Stimulated activated CD8-positive, alpha-beta memory T cell treated with anti-CD3 and anti-CD28 coated beads, Interleukin-15, amount 100 ng/mL, for 48 hours (primary cell): ENCODE data around the gene CYP4X1.
"Not testable (repeated sequence)": the region's sequence is repeated elsewhere in the genome, so short reads cannot be mapped to it uniquely, and the experiment has no call there.

Source experiments
- DNase-seq, 2 donors: peaks; one replicate each; pipeline ENCODE4 v3.0.0-alpha.2; 2020; ENCODE audit warnings: low read depth in 2 of 2

CYP4X1 gene, protein sequence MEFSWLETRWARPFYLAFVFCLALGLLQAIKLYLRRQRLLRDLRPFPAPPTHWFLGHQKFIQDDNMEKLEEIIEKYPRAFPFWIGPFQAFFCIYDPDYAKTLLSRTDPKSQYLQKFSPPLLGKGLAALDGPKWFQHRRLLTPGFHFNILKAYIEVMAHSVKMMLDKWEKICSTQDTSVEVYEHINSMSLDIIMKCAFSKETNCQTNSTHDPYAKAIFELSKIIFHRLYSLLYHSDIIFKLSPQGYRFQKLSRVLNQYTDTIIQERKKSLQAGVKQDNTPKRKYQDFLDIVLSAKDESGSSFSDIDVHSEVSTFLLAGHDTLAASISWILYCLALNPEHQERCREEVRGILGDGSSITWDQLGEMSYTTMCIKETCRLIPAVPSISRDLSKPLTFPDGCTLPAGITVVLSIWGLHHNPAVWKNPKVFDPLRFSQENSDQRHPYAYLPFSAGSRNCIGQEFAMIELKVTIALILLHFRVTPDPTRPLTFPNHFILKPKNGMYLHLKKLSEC

DNA sequence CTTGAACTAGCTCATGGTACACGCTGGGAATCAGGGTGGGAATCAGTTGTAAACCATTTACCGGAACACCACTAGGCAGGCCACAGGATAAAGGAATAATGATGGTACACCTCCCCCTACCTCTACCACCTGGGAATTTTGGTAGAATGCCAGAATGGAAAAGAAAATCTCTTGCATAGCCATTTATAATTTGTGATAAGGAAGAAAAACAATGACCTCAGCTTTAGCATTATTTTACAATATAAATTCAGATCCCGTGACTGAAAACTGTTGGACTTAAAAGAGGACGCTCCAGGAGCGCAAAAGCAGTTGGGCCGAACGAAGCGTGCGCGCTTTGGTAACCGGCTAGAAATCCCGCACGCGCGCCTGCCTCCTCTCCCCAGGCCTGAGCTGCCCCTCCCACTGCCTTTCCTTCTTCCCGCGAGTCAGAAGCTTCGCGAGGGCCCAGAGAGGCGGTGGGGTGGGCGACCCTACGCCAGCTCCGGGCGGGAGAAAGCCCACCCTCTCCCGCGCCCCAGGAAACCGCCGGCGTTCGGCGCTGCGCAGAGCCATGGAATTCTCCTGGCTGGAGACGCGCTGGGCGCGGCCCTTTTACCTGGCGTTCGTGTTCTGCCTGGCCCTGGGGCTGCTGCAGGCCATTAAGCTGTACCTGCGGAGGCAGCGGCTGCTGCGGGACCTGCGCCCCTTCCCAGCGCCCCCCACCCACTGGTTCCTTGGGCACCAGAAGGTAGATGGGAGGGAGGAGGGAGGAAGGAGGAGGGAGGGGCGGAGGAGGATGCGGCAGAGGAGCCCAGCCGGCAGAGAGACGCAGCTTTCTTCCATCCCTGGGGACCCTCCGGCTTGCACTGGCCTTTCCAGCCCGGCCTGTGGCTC is at the start of gene CYP4X1:
Gene CYP4X1 (plus strand): TSS at position 402 of the 873 bp plus-strand sequence. CDS start 149 bp downstream, at position 551.
- no peak for DNase-seq

- no peak for DNase-seq
Measured at GRCh38 chr1:46983166-46983829, 40.2 kb upstream of the CYP4X1 start.

DNA sequence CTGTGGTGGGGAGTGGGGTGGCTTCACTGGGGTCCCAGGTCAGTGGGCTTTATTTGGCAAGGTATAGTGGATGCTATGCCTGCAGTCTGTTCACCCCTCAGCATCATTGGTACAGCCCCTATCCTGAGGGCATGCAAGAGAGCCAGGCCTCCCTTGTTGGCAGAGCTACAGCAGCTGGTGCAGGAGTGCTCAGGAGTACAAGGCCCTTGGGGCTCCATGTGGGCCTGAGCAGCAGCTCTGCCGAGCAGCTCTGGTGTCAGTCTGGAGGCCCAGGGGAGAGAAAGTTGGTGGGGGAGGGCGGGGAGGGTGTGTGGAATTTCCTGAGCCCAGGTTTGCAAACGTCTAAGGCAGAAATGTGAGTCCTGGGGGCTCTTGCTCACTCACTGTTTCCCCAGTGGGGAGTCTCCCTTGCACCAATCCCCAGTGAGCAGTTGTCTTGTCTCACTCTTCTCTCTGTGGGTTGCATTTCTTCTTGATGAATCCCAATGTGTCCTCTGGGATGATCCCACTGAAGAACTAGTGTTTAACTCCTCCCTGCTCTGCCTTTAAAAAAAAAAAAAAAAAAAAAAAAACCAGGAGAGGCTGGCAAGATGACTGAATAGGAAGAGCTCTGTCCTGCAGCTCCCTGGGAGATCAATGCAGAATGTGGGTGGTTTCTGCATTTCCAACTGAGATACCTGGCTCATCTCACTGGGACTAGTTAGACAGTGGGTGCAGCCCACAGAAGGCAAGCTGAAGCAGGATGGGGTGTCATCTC is 39.5 kb upstream of the CYP4X1 start:
- DNase-seq, result no peak

DNA sequence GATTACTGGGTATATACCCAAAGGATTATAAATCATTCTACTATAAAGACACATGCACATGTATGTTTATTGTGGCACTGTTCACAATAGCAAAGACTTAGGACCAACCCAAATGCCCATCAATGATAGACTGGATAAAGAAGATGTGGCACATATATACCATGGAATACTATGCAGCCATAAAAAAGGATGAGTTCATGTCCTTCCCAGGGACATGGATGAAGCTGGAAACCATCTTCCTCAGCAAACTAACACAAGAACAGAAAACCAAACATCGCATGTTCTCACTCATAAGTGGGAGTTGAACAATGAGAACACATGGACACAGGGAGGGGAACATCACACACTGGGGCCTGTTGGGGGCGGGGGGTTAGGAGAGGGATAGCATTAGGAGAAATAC is 32.9 kb upstream of the CYP4X1 start:
- not testable (repeated sequence) for DNase-seq

GRCh38 chr1:46991083-46991923 is 32.2 kb upstream of the CYP4X1 start:
- no peak for DNase-seq

- no peak for DNase-seq
Measured at GRCh38 chr1:46996659-46997281, 26.7 kb upstream of the CYP4X1 start.

DNA sequence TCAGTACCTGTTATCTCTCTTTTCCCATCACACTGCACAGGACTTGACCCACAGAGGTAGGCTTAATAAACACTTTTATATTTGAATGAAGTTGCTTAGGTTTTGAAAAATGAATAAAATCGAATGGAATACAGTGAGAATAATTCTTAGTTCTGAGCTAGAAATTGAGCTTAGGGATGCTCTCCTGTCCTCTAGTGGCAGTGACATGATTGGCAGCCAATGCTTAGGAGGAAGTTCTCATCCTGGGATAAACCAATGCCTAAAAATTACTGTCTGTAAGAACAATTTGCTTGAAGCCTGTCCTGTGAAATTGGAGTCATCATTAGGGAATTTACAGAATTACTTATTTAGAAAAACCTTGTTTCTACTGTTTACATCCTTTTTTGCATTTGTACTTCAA is 21.3 kb upstream of the CYP4X1 start:
- no peak for DNase-seq

DNA sequence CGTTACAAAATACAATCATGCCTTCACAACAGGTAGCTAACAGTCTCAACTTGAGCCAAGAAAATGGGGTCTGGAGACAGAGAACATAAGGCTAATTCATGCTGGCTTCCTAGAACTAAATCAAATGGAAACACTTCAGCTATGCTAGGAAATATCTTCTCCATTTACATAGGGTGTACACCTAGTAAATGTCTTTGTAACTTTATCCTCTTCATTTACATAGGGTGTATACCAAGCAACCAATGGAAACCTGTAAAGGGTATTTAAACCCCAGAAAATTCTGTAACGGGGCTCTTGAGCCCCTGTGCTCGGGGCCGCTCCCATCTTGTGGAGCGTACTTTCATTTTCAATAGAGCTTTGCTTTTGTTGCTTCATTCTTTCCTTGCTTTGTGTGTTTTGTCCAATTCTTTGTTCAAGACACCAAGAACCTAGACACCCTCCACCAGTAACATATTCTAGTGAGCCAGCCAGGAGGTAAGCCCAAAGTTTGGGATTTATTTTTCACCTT is 19.5 kb upstream of the CYP4X1 start:
- DNase-seq, result no peak

- not testable (repeated sequence) for DNase-seq
Measured at GRCh38 chr1:47006437-47006836, 17.0 kb upstream of the CYP4X1 start.

DNA sequence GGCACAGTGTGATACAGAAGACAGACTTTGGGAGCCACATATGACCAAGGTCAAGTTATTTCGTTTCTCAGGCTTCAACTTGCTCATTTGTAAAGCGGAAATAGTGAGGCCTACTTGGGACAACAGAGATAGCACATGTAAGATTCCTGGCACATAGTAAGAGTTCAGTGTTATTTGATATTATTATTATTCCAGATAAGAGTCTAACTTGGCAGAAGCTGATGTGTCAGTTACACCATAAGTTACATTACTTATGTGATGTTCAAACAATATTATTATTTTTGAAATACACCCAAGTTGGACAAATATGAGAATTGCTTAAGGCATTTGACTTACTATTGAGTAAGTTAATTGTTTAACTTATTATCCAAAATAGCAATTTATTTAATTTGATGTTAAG is 10.2 kb upstream of the CYP4X1 start:
- DNase-seq, result no peak

- DNase-seq, result no peak
Measured at GRCh38 chr1:47021070-47021469, 2.4 kb upstream of the CYP4X1 start.

DNA sequence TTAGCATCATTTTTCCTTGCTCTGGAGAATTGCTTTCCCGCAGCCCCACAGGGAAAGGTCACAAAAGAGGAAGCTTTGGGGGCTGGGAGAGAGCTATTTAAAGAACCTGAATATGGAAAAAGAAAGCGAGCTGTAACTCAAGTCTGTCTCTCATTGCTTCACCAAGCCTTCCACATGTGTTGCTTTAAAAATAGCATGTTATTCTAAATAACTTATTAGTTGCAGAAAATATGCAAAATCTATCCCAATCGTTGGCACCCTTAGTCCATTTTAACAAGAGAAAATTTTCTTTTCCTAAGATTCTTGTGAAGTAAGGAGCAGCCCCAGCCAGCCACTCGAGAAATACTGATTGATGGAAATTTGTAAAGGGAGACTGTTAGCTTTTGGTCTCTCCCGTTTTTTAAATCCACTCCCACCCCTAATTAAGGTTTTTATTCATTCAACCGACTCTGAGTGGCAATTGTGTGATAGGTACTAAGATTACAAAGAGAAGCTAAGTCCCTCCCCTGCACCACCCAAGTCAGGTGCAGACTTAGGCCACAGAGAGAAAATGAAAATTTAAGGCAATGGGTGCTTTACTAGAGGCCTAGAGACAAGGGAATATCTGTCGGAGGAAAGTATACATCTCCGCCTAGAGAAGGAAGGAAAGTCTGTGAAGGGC is 802 bp downstream of the CYP4X1 start:
- DNase-seq, result no peak

DNA sequence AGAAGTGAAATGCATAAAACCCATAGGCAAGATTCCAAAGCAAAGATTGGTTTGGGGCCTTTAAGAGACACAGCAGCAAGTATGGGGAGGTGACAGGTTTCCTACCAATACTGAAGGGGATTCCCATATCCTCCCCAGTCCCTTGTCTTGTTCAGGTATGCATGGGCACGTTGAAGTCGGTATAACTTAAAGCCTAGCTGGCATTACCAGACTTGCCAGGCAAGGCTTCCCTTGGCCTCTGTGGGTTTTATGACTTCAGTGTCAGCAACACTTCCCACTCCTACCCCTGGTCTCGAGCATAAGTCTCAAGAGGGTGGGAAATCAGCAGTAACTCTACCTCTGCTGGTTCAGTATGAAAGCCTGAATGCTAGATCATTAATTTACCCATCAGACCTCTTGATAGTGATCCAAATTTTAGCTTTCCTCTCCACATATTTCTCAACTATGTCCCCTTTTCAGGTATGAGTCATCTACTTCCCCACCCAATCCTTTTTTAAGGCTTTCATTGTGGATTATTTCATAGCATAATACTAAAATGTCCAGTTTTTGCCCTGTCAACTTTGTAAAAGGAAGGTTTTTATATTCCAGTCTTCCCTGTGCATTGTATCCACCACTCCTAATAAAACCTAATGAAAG is 6.8 kb downstream of the CYP4X1 start:
- no peak for DNase-seq

GRCh38 chr1:47031059-47031458 is 7.6 kb downstream of the CYP4X1 start:
- DNase-seq, result no peak

DNA sequence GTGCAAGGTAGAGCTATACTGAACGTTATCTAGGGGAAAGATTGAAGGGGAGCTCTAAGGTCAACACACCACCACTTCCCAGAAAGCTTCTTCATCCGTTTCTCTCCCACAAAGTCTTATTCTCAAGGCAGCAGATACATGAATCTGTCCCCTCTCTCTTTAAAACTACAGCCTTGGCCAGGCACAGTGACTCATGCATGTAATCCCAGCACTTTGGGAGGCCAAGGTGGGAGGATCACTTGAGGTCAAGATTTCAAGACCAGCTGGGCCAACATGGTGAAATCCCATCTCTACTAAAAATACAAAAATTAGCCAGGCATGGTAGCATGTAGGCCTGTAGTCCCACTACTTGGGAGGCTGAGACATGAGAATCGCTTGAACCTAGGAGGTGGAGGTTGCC is 8.1 kb downstream of the CYP4X1 start:
- DNase-seq, result no peak

DNA sequence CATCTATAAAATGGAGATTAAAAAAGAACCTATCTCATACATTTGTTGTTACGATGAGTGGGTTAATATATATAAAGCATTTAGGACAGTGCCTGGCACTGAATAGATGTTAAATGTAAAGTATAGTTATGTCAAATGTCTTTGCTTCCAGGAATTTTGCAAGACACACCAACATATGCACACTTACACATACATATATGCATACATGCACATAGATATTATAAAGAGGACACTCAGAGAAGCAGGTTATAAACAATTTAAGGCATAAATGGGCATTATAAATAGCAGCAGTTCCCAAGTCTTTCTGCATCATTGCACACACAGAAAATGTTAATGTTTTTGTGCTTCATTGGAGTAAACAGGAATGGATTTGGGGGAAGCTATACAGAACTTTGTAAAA is 13.3 kb downstream of the CYP4X1 start:
- no peak for DNase-seq

DNA sequence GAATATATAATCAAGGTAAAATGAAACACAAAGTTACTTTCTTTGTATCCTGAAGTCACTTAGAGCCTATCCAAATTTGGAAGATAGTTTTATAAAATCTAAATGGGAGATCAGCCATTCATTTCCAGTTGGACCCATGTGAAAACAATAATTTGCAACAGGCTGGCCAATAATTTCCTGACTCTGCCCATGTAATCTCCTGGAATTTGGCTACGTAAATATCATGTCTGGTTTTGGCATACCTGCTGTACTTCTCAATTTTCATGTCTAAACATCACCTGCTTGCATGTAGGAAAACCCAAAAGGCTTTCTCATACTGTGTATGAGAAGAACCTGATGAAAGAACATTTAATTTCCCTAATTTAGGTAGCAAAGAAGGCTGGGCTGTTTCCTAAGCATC is 35.9 kb downstream of the CYP4X1 start:
- DNase-seq, result no peak

DNA sequence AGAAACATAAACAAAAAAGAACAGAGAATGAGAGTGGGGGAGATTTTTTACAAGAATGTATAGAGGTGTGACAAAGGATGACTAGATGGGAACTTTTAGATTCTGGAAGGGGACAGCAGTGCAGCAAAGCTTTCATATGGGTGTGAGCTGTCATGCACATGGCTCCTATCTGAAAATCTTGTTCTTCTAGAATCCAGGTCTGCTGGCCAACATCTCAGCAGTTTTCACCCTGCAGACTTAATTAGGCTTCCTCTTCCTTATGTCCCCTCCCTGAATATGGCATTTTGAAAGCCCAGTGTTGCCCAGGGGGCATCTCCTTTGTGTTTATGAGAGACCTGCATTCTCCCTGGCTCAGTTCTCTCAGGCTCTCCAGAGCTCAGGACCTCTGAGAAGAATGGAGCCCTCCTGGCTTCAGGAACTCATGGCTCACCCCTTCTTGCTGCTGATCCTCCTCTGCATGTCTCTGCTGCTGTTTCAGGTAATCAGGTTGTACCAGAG is 43.7 kb downstream of the CYP4X1 start, which contains the start of gene CYP4Z1:
Gene CYP4Z1 (plus strand): TSS at position 135 of the 498 bp plus-strand sequence. CDS start 260 bp downstream, at position 395.
- DNase-seq, result no peak
